Stimulated activated CD4-positive, alpha-beta T cell treated with anti-CD3 and anti-CD28 coated beads, Interleukin-4, amount 100 ng/mL, for 1 hour (primary cell): ENCODE measurements around the gene POLR2J2.
"Not testable (repeated sequence)": the region's sequence is repeated elsewhere in the genome, so short reads cannot be mapped to it uniquely, and the experiment has no call there.

Experiments used
- DNase-seq: peaks from one replicate; pipeline ENCODE4 v3.0.0-alpha.2; 2020

The POLR2J2 gene

GRCh38 chr7:102671166-102671955, at the start of gene POLR2J2:
Gene POLR2J2 (minus strand): TSS chr7:102671663. CDS start chr7:102671601, 62 bp downstream.
- not testable (repeated sequence) for DNase-seq

- DNase-seq = not testable (repeated sequence)
These were observed 47.0 kb upstream of the POLR2J2 start for GRCh38 chr7:102718491-102718890.

DNA sequence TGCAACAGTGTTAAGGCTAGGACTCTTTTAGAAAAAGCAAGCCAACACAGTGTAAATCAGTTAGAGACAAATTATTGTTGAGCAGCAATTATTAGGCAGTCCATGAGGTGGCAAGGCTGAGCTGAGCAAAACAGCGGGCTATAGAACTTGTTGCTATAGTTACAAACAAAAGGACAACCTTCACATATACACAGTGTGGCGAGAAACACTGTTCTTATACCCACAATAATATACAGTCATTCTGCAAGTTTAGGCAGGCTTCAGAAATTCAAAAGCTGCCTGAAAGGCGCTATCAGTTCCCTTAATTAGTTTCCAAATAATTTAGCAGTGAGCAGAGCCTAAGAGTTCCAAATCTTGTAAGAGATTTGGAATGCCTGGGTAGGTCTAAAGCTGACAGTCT, 44.3 kb upstream of the POLR2J2 start:
- DNase-seq = not testable (repeated sequence)

- not testable (repeated sequence) for DNase-seq
These were observed 43.5 kb upstream of the POLR2J2 start for GRCh38 chr7:102714774-102715522.

- DNase-seq = not testable (repeated sequence)
These were observed 42.2 kb upstream of the POLR2J2 start for GRCh38 chr7:102713691-102714080.

DNA sequence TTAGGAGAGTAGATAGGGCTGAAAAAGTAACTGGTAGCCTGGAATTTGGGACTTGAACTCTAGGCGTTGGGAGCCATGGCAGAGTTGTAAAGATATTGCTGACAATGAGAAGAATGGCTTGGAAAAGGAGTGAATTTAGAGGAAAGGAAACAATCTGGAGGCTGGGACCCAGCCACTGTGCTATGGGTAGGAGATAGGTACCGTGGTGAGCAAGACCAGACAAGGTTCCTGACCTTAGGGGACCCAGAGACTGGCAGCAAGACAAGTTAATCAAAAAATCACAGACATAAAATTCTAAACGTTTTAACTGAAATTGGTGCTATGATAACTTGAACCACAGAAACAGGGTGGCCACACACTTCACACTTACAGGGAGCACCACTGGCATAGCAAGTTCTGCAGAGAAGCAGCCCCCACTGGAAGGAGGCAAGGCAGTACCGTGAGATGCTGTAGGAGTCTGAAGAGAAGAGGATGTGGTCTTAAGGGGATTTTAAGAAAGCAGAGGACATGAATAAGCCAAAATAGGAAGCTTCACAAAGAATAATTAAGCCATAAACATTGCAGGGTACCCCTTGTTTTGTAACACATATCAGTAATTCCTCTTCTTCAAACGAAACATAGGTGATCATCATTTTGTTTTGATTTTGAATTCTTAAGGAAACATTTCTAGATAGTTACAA, 41.7 kb upstream of the POLR2J2 start:
- DNase-seq = not testable (repeated sequence)

GRCh38 chr7:102698962-102699750, 27.7 kb upstream of the POLR2J2 start:
- DNase-seq = not testable (repeated sequence)

DNA sequence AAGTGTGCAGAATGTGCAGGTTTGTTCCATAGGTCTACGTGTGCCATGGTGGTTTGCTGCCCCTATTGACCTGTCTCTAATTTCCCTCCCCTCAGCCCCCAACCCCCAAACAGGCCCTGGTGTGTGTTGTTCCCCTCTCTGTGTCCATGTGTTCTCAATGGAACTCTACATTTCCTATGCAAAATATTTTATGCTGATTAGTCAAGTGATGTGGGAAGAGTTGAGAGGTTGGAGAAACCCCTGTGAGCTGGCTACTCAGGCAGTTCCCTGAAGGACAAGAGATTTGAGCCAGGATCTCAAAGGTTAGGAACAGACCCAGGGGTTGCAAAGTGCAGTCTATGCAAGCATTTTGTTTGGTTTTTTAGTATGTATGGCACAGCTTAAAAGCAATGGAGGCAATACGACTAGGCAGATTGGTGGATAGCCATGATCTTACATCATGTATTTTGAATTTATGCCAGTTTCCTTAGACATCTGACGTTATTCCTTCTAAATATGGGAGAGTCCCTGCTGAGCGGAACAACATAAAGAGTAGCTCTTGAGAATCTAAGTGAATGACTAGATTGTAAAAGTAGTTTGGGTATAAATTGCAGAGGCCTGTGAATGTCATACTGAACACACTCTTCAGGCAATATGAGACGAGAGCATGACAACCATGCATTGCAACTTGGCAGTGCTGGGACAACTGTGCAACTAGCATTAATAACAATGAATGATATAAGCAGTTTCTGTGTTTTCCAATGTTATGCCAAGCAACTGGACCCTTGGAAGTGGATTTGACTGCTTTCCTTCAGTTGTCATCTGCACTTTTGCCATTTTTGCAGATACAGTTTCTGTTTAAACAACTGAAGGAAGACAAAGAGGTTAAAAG, 26.4 kb upstream of the POLR2J2 start:
- DNase-seq = not testable (repeated sequence)

DNA sequence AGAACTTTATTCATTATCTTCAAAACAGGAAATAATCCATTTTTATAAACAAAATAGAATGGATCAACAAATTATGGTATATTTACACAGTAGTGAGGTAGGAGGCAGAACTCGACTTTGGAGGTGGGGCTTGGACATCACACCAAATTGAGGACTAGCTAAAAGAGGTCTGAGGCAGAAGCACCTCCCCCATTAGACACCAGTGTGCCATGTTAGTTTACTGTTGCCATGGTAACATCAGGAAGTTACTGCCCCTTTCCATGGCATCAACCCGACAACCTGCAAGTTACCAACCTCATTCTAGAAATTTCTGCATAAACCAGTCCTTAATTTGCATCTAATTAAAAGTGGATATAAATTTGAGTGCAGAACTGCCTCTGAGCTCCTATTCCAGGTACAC, 24.5 kb upstream of the POLR2J2 start:
- not testable (repeated sequence) for DNase-seq

DNA sequence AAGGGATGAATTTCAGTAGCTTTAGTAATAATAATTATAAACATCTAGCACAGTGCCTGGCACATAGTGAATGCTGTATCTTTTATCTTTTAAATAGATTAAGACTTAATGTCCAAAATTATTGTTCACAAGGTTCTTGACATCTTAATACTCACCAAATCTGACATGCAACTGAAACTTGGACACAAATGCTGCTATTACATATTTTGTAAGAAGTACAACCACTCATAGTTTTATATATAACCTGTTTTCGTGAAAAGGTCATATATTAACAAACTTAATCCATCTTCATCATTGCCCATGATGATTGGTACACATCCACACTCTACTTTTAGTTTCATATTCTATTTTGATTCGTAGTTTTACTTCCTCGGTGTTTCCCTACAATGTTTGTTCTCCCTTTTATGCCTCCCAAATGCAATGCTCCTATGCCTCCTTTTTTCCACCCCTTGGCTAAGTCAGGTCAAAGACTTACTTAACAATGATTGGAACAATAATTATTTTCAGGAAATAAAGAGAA, 23.6 kb upstream of the POLR2J2 start:
- not testable (repeated sequence) for DNase-seq

DNA sequence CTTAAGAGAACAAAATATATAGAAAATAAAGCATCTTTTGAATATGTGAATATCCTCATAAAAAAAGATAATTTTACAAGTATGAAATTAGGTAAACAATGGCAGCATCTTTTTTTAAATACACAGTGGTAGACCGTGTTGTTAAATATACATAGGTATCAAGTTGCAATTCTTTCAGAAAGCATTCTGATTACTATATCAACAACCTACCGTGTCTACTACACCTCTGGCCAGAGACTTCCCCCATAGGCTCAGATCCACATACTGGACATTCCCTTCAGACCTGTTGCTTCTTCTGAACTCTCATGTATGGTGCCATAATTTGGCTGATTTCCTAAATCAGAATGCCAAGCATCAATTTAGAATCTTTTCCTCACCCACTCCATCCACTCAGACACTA, 22.5 kb upstream of the POLR2J2 start:
- not testable (repeated sequence) for DNase-seq

DNA sequence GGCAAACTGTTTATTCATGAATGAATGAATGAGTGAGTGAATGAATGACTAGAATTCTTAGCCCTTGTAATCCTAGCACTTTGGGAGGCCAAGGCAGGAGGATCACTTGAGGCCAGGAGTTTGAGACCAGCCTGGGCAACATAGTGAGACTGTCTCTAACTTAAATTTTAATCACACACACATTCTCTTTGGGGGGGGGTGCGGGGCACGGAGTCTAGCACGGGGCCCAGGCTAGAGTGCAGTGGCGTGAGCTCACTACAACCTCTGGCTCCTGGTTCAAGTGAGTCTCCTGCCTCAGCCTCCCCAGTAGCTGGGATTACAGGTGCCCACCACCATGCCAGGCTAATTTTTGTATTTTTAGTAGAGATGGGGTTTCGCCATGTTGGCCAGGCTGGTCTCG, 19.1 kb upstream of the POLR2J2 start:
- DNase-seq = not testable (repeated sequence)

DNA sequence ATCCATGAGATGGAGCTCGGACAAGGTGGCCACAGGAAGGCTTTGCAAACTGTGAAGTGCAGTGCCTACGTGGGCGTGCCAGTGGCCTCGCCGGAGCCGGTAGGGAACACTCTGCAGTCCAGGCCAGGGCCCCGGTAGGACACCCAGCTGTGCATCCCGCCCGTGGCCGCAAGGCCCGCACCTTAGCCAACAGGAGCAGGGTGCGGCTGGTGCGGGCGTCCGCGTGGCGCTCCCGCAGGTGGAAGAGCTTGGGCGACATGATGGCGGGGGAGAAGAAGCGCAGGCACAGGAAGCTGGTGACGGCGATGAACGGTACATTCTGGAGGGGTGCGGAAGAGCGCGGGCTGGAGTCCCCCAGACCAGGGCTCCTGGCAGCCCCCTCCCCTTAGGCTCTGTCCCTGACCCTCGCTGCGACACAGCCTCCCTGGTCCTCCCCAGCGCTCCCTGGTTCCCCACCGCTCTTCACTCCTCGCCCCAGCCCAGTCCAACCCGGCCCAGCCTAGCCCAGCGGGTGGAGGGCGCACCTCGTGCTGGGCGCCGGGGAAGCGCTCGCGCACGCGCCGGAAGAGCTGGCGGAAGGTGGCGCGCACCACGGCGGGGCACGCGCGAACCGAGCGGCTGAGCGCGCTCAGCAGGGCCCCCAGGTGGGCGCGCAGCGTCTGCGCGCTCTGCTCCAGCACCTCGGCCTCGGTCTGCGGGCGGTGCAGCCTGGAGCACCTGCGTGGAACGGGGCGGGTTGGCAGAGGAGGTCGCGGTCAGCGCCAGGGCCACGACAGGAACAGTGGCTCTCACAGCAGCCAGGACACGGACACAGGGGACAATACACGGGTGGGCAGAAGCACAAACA, 18.2 kb upstream of the POLR2J2 start:
- peak; percentile 15 for DNase-seq

DNA sequence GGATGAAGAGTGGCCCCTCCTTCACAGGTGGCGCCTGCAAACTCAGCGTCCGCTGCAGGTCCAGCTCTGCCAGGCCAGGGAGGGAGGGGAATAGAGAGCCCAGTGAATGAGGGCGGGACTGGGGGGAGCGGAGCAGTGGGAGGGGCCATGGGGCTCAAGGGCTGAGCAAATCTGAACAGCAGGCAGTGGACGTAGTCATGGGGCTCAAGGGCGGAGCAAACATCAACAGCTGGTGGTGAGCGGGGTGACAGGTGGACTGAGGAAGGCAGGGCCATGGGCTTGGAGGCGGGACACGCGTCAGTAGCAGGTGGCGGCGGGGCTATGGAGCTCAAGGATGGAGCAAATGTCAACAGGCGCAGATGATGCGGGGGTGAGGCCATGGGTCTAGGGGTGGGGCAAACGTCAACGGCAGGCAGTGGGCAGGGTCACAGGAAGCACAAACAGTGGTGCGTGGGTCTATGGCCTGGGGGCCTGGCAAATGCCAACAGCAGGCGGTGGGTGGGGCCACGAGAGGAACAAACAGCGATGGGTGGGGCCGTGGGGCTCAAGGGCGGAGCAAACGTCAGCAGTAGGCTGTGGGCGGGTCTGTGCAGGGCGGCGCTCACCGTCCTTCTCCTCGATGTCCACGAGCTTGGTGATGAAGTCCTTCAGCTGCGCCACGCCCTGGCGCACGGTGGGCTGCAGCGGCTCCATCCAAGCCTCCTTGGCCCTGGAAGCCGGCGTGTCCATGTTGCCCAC, 17.0 kb upstream of the POLR2J2 start:
- not testable (repeated sequence) for DNase-seq

DNA sequence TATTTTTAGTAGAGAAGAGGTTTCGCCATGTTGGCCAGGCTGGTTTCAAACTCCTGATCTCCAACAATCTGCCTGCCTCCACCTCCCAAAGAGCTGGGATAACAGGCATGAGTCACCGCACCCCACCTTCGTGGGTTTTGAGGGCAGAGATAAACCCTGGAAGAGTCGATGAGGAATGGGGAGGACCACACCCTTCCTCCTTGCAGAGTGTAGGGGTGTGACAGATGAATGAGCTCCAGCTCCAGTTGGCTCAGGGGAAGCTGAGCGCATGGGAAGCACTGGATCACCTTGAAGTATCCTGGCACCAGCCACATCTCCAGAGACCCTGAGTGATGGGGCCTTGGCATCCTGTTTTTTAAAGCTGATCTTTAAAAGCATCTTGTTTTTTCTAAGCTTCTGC, 11.1 kb upstream of the POLR2J2 start:
- DNase-seq = not testable (repeated sequence)

DNA sequence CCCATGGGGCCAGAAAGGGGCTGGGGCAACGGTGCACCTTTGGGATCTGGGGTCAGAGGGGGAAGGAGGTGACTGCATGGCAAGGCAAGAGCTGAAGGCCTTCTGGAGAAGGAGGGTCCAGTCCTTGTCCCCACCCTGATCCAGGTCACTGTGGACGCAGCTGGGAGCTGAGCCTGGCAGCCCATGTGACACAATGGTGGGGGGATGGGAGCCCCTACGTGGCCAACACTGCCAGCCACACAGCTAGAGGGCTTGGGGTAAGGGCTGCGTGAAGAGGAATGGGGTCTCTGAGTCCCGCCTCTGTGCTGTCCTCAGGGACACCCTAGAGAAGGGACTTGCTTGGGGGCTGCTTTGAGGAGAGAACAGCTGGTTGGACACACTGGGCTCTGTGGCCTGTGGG, 9.3 kb upstream of the POLR2J2 start:
- not testable (repeated sequence) for DNase-seq

- peak; percentile 8 for DNase-seq
These were observed 4.1 kb upstream of the POLR2J2 start for GRCh38 chr7:102675545-102675944.

GRCh38 chr7:102673447-102674067, 2.1 kb upstream of the POLR2J2 start:
- not testable (repeated sequence) for DNase-seq

GRCh38 chr7:102671956-102672307, 469 bp upstream of the POLR2J2 start:
- DNase-seq = not testable (repeated sequence)
